Activated CD8-positive, alpha-beta memory T cell treated with anti-CD3 and anti-CD28 coated beads, Interleukin-2, amount 10 ng/mL, durations not matched to agents 7 days and 5 days (primary cell): ENCODE measurements around the gene LSP1. TPM values are rescaled to one million over a fixed set of nuclear protein-coding genes. Genes with fewer than 3 reads are reported as not detected.

Experiments
- ATAC-seq: fragments of 150-1000 bp; cut with Tn5 transposase; one replicate; pipeline ENCODE4 v1.10.0; 2021; ENCODE audit warnings: moderate library complexity
- CTCF ChIA-PET: fragments of 350-600 bp; sonication (Branson Sonifier 250); formaldehyde crosslinking; loops from one replicate; lab custom pipeline; 2021; ENCODE audit warnings: antibody characterized with exemption; lab: Charles Lee
- DNase-seq: peaks from one replicate; pipeline ENCODE4 v3.0.0-alpha.2; 2020
- H3K27ac Mint-ChIP-seq: one replicate; pipeline ENCODE4 v1.8.0; 2021; ENCODE audit warnings: mild to moderate bottlenecking, mixed read lengths
- H3K27me3 Mint-ChIP-seq: one replicate; pipeline ENCODE4 v1.8.0; 2021; ENCODE audit warnings: mixed read lengths
- H3K36me3 Mint-ChIP-seq: one replicate; pipeline ENCODE4 v1.8.0; 2021; ENCODE audit warnings: mild to moderate bottlenecking, mixed read lengths
- H3K4me1 Mint-ChIP-seq: one replicate; pipeline ENCODE4 v1.8.0; 2021; ENCODE audit warnings: mixed read lengths
- H3K4me3 Mint-ChIP-seq: one replicate; pipeline ENCODE4 v1.8.0; 2021; ENCODE audit warnings: mild to moderate bottlenecking, moderate library complexity, mixed read lengths
- H3K9me3 Mint-ChIP-seq: one replicate; pipeline ENCODE4 v1.8.0; 2022; ENCODE audit warnings: low read depth, mixed read lengths
- total RNA-seq, 2 experiments: library from RNA; stranded (reverse); gene quantifications; one replicate each; pipeline ENCODE4 v1.2.3, GENCODE V29; 2021

The LSP1 gene
- total RNA-seq, 2 experiments from 2014 or later, result 574 to 702 TPM

DNA sequence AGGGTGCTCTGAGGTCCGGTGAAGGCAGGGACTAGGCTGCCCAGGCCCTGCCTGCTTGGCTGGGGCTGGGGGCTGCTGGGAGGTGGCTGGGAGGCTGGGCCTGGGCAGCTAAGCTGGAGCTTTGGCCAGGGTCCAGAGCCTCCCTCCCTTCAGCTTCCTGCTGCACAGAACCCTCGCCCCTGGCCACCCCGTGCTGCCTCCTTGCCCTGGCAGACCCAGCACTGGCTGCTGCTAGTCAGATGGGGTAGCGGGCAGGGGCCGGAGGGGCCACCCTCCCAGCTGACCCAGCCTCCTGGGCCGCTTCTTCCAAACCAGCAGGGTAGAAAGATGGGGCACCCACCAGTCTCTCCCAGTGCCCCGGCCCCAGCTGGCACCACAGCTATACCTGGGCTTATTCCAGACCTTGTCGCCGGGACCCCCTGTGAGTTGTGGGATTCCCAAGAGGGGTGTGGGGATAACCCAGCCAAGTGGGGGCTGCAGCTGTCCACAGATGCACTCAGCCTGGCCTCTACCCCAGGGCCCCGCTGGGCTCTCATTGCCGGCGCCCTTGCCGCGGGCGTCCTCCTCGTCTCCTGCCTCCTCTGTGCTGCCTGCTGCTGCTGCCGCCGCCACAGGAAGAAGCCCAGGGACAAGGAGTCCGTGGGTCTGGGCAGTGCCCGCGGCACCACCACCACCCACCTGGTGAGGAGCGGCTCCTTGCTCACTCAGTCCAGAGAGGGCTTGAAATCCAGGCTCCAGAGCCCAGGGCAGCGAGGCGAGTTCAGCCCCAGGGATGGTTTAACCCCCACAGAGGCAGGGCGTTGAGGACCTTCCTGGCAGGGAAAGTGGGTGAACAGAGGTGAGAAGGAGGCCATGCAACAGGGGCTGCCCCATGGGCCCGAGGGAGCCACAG lies 17.9 kb upstream of the LSP1 start, which contains the start of gene SYT8:
SYT8 (plus strand) TSS at position 212 of the 892 bp plus-strand sequence; CDS start at position 328, 116 bp downstream.
- H3K4me1 Mint-ChIP-seq, result peaks cover 8% of the 10 kb centered on the region
- H3K4me3 Mint-ChIP-seq, result no peak within 1 kb of the TSS
- peaks cover 7% of the 10 kb centered on the region for H3K27me3 Mint-ChIP-seq
- H3K27ac Mint-ChIP-seq, result no peak within 1 kb of the TSS
- no peaks in the 10 kb centered on the region for H3K36me3 Mint-ChIP-seq
- no peaks in the 10 kb centered on the region for H3K9me3 Mint-ChIP-seq
- CTCF ChIA-PET, result interaction anchor here (1.1 to 7.8 kb wide), 8 partner anchors 11 to 317 kb away, joined by 3 to 533 read pairs (median 58); partner anchors contain the start of gene LSP1
- ATAC-seq (no peak), DNase-seq (no peak)

DNA sequence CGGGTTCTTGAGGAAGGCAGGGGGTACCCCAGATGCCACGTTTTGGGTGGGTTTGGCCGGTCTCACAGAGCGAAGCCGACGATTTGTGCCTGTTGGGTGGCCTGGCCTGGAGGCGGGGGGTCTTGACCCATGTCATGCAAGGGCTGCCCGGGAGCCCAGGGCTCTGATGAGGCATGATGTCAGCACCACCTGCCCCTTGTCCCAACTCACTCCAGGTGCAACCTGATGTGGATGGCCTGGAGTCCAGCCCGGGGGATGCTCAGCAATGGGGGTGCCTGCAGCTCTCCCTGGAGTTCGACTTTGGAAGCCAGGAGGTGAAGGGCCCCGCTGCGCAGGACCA lies 17.2 kb upstream of the LSP1 start:
- Mint-ChIP-seq H3K4me1 (peaks cover 9% of the 10 kb centered on the region), H3K4me3 (no peak overlapping the region), H3K9me3 (no peaks in the 10 kb centered on the region), H3K27ac (no peak overlapping the region), H3K36me3 (no peaks in the 10 kb centered on the region), H3K27me3 (peaks cover 7% of the 10 kb centered on the region)
- no peak for ATAC-seq
- no peak for DNase-seq
- CTCF ChIA-PET, result interaction anchor here (1.1 to 7.8 kb wide), 11 partner anchors 10 to 316 kb away, joined by 3 to 533 read pairs (median 5); partner anchors contain the start of gene LSP1

DNA sequence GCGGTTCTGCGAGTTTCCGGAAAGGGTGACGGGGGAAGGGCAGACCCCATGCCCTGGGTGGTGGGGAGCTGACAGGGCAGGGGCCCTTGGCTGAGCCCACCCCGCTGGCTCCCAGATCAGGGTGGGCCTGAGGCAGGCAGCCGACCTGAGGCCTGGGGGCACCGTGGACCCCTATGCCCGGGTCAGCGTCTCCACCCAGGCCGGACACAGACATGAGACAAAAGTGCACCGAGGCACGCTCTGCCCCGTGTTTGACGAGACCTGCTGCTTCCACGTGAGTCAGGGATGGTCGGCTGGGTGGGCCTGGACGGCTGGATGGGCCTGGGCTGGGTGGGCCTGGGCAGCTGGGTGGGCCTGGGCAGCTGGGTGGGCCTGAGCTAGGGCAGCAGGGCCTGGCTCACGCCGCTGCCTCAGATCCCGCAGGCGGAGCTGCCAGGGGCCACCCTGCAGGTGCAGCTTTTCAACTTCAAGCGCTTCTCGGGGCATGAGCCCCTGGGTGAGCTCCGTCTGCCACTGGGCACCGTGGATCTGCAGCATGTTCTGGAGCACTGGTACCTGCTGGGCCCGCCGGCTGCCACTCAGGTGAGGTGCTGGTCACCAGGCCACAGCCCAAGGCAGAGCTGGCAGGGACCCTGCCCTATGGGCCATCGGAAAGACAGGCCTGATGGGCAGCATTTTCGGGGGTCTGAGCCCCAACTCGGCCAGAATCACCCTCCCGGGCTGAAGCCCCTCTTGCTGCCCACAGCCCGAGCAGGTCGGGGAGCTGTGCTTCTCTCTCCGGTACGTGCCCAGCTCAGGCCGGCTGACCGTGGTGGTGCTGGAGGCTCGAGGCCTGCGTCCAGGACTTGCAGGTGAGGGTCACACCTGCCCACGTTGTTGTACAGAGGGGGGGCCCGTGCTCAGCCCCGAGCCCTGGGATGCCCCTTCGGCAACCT lies 16.6 kb upstream of the LSP1 start:
- Mint-ChIP-seq H3K4me1 (peaks cover 10% of the 10 kb centered on the region), H3K4me3 (no peak overlapping the region), H3K9me3 (no peaks in the 10 kb centered on the region), H3K27ac (no peak overlapping the region), H3K27me3 (peaks cover 7% of the 10 kb centered on the region), H3K36me3 (no peaks in the 10 kb centered on the region)
- CTCF ChIA-PET, result interaction anchor here (0.5 to 7.8 kb wide), 15 partner anchors 9 to 315 kb away, joined by 3 to 533 read pairs (median 4); partner anchors contain the start of genes LSP1 and PRR33
- no peak for ATAC-seq
- DNase-seq, result no peak

DNA sequence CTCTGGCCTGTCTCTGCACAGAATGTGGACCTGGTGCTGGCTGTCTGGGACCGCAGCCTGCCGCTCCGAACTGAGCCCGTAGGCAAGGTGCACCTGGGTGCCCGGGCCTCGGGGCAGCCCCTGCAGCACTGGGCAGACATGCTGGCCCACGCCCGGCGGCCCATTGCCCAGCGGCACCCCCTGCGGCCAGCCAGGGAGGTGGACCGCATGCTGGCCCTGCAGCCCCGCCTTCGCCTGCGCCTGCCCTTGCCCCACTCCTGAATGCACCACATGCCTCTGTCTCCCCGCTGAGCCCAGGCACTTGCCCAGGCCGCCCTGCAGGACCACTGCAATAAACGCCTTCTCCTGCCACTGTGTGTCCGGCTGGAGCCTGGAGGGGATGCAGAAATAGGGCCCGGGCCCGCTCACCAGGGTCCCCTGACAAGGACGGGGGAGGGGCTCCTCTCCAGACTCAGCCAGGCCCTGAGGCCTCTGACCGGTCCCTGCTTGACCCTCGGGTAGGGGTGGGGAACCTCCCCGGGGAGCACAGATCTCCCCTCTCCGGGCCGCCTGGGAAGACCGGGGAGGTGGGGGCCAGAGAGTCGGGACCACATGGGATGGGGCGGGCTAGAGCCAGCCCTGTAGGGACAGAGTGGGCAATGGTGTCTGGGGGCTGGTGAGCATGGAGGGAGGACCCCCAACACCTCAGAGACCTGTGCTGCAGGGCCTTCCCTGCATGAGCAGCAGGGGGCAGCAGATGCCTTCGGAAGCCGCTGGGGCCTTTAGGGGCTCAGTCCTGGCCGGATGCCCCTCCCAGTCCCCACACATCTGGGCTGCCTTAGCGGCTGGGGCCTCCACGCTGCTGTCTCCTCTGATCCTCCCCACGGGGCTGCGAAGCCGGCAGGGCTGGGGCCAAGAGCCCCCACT lies 15.5 kb upstream of the LSP1 start:
- Mint-ChIP-seq H3K36me3 (no peaks in the 10 kb centered on the region), H3K27me3 (peaks cover 7% of the 10 kb centered on the region), H3K27ac (no peak overlapping the region), H3K9me3 (no peaks in the 10 kb centered on the region), H3K4me1 (peaks cover 8% of the 10 kb centered on the region), H3K4me3 (no peak overlapping the region)
- CTCF ChIA-PET, result interaction anchor here (1.2 to 7.8 kb wide), 14 partner anchors 13 to 314 kb away, joined by 3 to 533 read pairs (median 9); partner anchors contain the start of gene LSP1
- DNase-seq, result peak; percentile 92
- peak; percentile 91 for ATAC-seq

DNA sequence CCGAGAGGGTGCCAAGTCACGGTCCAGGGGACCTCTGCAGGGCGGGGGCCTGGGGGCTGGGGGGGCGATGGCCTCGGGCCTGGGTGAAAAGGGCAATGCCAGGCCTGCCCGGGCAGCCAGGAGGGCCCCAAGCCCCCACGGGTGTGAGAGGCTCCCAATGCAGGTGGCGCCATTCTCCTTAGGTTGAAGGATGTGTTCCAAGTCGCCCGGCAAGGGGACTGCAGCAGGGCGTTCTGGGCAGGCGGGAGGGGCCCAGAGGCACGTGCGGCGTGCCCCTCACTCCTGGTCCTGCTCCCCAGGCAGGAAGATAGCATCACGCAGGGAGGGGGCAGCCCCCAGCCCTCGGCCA lies 14.8 kb upstream of the LSP1 start:
- peaks cover 5% of the 10 kb centered on the region for H3K27me3 Mint-ChIP-seq
- H3K4me3 Mint-ChIP-seq, result no peak overlapping the region
- peaks cover 8% of the 10 kb centered on the region for H3K4me1 Mint-ChIP-seq
- no peak overlapping the region for H3K27ac Mint-ChIP-seq
- no peak for DNase-seq
- no peaks in the 10 kb centered on the region for H3K36me3 Mint-ChIP-seq
- ATAC-seq, result no peak
- CTCF ChIA-PET, result interaction anchor here (1.0 to 2.1 kb wide), 7 partner anchors 13 to 314 kb away, joined by 3 to 13 read pairs (median 7); no protein-coding TSS in a partner anchor
- no peaks in the 10 kb centered on the region for H3K9me3 Mint-ChIP-seq

DNA sequence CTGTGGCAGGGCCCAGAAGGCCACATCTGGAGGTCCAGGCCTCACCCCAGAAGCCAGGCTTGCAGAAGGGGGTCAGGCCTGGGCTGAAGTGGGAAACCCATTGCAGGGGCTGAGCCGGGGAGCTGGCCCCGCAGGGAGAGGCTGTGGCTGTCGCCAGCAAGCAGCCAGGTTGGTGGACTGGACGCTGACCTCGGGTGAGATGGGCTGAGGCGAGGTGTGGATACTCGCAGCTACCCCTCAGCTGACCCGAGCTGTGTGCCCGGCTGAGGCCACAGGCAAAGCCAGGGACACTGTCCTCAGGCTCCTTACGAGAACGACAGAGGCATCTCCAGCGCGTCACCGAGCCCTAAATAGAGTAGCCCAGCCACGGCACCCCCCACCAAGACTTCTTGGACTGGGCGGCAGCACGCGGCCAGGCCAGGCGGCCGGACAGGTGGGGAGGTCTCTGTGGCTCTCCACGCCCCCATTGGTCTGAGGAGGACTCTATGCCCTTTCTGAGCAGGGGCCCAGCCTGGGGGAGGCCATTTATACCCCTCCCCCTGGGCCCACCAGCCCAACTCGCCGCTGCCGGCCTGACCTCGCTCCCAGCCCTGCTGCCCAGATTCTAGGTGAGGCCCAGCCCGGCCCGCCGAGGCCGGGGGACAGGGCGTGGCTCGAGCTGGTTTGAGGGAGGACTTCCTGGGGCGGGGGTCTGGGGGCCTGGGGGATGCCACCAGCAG lies 14.3 kb upstream of the LSP1 start, which contains the start of gene TNNI2:
TNNI2 (plus strand) TSS at position 556 of the 719 bp plus-strand sequence. CDS start 716 bp downstream, outside the sequence.
- peak within 1 kb of the TSS; percentile 68 for H3K27ac Mint-ChIP-seq
- H3K4me3 Mint-ChIP-seq, result no peak within 1 kb of the TSS
- CTCF ChIA-PET, result interaction anchor here (0.7 to 2.1 kb wide), 11 partner anchors 12 to 313 kb away, joined by 3 to 13 read pairs (median 7); partner anchors contain the start of gene TNNT3
- peaks cover 14% of the 10 kb centered on the region for H3K4me1 Mint-ChIP-seq
- H3K9me3 Mint-ChIP-seq, result no peaks in the 10 kb centered on the region
- no peak for DNase-seq
- no peaks in the 10 kb centered on the region for H3K27me3 Mint-ChIP-seq
- H3K36me3 Mint-ChIP-seq, result no peaks in the 10 kb centered on the region
- no peak for ATAC-seq

DNA sequence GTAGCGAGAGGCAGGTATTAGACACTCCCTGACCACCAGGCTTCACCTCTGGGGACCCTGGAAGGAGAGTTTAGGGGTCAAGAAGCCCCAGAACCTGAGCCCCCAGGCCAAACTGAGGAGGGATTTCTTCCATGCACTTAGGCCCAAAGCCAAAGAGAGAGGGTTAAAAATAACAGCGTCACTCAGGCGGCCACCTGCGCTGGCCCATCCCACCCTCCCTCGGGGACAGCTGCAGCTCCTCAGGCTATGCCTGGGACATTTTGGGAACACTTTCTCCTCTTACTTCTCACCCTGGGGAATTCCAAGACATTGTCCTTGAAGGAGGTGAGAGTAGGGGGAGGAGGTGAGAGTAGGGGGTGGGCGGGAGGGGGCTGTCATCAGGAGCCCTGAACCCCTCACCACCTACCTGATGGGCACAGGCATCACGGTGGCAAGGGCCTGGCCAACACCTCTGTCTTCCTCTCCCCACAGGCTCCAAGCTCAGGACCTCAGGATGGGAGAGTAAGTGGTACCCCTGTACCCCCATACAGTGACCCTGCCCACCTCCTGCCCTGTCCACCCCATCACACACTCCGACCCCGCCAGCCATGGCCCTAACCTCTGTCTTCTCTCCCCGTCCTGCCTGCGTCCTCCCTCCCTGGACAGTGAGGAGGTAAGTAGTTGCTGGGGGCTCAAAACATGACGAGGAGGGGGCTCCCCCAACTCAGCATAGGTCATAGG lies 13.5 kb upstream of the LSP1 start:
- H3K27me3 Mint-ChIP-seq, result no peaks in the 10 kb centered on the region
- no peak overlapping the region for H3K4me3 Mint-ChIP-seq
- no peaks in the 10 kb centered on the region for H3K9me3 Mint-ChIP-seq
- H3K27ac Mint-ChIP-seq, result peak overlapping the region; percentile 68
- H3K4me1 Mint-ChIP-seq, result peaks cover 21% of the 10 kb centered on the region
- H3K36me3 Mint-ChIP-seq, result no peaks in the 10 kb centered on the region
- DNase-seq, result no peak
- CTCF ChIA-PET, result interaction anchor here (0.7 to 2.1 kb wide), 12 partner anchors 11 to 312 kb away, joined by 3 to 13 read pairs (median 6); partner anchors contain the start of gene TNNT3
- ATAC-seq, result no peak

DNA sequence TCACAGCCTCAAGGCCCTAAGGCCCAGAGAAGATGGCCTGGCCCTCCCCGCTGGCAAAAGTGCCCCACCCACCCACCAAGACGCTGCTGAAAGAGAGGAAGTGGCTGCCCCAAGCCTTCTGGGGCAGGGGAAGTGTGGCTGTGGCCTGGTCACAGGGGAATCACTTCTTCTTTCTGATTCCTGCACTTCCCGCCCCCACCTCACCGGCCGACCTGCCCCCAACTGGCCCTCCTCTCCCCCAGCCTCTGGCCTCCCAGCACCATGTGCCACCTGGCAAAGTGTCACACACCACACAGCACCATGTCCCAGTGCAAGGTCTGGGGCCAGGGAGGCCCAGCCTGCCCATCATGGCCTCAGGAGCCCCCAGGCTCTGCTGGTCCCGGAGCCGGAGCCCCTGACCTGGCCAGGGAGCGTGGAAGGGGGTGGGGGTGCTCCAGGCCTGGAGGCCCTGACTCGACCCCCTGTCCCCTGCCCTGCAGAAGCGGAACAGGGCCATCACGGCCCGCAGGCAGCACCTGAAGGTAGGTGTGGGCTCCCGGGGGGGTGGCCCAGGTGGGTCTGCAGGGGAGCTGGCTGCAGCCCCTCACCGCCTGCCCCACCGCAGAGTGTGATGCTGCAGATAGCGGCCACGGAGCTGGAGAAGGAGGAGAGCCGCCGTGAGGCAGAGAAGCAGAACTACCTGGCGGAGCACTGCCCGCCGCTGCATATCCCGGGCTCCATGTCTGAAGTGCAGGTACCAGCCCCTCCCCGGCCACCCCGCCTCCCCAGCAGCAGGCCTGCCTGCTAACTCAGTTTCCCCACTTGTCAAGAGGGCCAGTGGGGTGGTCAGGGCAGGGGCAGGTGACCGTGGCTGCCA lies 12.7 kb upstream of the LSP1 start:
- CTCF ChIA-PET, result interaction anchor here (0.6 to 2.1 kb wide), 9 partner anchors 10 to 624 kb away, joined by 3 to 13 read pairs (median 4); no protein-coding TSS in a partner anchor
- ATAC-seq (peak; percentile 6), DNase-seq (peak; percentile 65)
- H3K9me3 Mint-ChIP-seq, result no peaks in the 10 kb centered on the region
- H3K27ac Mint-ChIP-seq, result peak overlapping the region; percentile 68
- no peak overlapping the region for H3K4me3 Mint-ChIP-seq
- H3K27me3 Mint-ChIP-seq, result no peaks in the 10 kb centered on the region
- H3K4me1 Mint-ChIP-seq, result peaks cover 29% of the 10 kb centered on the region
- no peaks in the 10 kb centered on the region for H3K36me3 Mint-ChIP-seq

DNA sequence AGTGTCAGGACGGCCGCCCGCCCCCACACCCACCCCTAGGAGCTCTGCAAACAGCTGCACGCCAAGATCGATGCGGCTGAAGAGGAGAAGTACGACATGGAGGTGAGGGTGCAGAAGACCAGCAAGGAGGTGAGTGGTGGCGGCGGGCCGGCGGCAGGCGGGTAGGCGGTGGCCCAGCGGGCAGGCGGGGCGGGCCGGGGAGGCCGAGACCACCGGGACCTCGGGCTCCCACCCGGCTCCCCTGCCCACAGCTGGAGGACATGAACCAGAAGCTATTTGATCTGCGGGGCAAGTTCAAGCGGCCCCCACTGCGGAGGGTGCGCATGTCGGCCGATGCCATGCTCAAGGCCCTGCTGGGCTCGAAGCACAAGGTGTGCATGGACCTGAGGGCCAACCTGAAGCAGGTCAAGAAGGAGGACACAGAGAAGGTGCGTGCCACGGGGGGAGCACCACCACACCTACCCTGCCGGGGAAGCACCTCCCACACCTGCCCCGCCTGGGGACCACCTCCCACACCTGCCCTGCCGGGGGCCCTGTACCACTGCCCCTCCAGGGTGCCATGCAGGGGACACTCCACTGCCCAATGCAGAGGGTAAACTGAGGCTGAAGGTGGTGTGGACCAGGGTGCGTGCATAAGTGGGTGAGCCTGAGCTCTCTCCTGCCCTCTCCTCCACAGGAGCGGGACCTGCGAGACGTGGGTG lies 12.0 kb upstream of the LSP1 start:
- no peak for ATAC-seq
- Mint-ChIP-seq H3K9me3 (no peaks in the 10 kb centered on the region), H3K36me3 (no peaks in the 10 kb centered on the region)

More for the DNA sequence above, 12.0 kb upstream of the LSP1 start:
- Mint-ChIP-seq H3K27me3 (no peaks in the 10 kb centered on the region), H3K4me3 (no peak overlapping the region), H3K4me1 (peaks cover 37% of the 10 kb centered on the region), H3K27ac (no peak overlapping the region)
- no peak for DNase-seq
- CTCF ChIA-PET, result interaction anchor here (0.6 to 2.0 kb wide), 6 partner anchors 10 to 625 kb away, joined by 3 to 11 read pairs (median 4); no protein-coding TSS in a partner anchor
